HepG2 (cell line): ENCODE measurements around the gene IRF2. TPM values are rescaled to one million over a fixed set of nuclear protein-coding genes. Genes with fewer than 3 reads are reported as not detected.

Experiments
- ATAC-seq: fragments of 200-7000 bp; cut with Tn5 transposase; 3 replicates; pipeline ENCODE4 v1.9.1; 2020; ENCODE audit warnings: mild to moderate bottlenecking, moderate library complexity
- BruUV-seq: library from RNA; stranded (reverse); fragments of 400-500 nt; replicated peaks from 2 replicates; lab custom pipeline; 2021; lab: Mats Ljungman, UMichigan
- CTCF ChIA-PET: fragments of 300-600 bp; formaldehyde crosslinking; extraction: SDS; loops from one replicate; lab custom pipeline; 2021; ENCODE audit warnings: low total read pairs, inconsistent platforms, low intra/inter-chr PET ratio; lab: Yijun Ruan, JAX
- POLR2A ChIA-PET: fragments of 350-600 bp; sonication (Branson Sonifier 250); formaldehyde crosslinking; loops from one replicate; lab custom pipeline; 2020; ENCODE audit warnings: antibody characterized with exemption, inconsistent platforms; lab: Yijun Ruan, JAX
- DNase-seq: peaks from one replicate; pipeline ENCODE4 v3.0.0-alpha.2; 2015; ENCODE audit warnings: low spot score
- FAIRE-seq: peaks from 3 replicates; lab custom pipeline; 2011; peaks lifted over from hg19 to GRCh38; lab: Jason Lieb, UNC
- H2AFZ ChIP-seq: one replicate; pipeline ENCODE4 v1.6.1; 2011; ENCODE audit warnings: low read length, inconsistent platforms
- H3K27ac ChIP-seq: fragments of 300-600 bp; 3 replicates; pipeline ENCODE4 v1.8.0; 2011; ENCODE audit warnings: mixed run types, mild to moderate bottlenecking, mixed read lengths, low read length, inconsistent platforms; ENCODE audit not compliant: insufficient read depth; ENCODE audit errors: extremely low read length
- H3K27me3 ChIP-seq, 2 experiments: fragments of 200-600 bp in 1 of 2; 2 replicates in 1 of 2; 3 replicates in 1 of 2; pipeline versions ENCODE4 v1.6.0 to v1.8.0; 2011; ENCODE audit warnings: low read length in 2 of 2, mild to moderate bottlenecking in 2 of 2, moderate library complexity in 2 of 2, inconsistent platforms in 1 of 2; ENCODE audit not compliant: insufficient read depth in 2 of 2, control insufficient read depth in 1 of 2
- H3K36me3 ChIP-seq, 2 experiments: fragments of 200-600 bp in 1 of 2; replicated peaks in 1 of 2; 2 replicates in 1 of 2; 3 replicates in 1 of 2; pipeline versions ENCODE4 v1.5.1 to v1.8.0; 2011; ENCODE audit warnings: low read length in 2 of 2, inconsistent platforms in 1 of 2; ENCODE audit not compliant: insufficient read depth in 2 of 2, control insufficient read depth in 1 of 2
- H3K4me1 ChIP-seq: 2 replicates; pipeline ENCODE4 v1.5.1; 2012; ENCODE audit warnings: low read length, inconsistent platforms; ENCODE audit not compliant: insufficient read depth
- H3K4me2 ChIP-seq: 2 replicates; pipeline ENCODE4 v1.6.0; 2011; ENCODE audit warnings: low read depth, low read length, inconsistent platforms
- H3K4me3 ChIP-seq, 3 experiments: fragments of 200-600 bp in 1 of 3; sonication (generic), shearing (Covaris generic) in 1 of 3; replicated peaks in 1 of 3; 2 replicates each; pipeline ENCODE4 v1.5.1; 2011 to 2016; ENCODE audit warnings: low read length in 3 of 3, inconsistent platforms in 2 of 3, low read depth in 2 of 3, mild to moderate bottlenecking in 2 of 3, control low read depth in 1 of 3, mixed read lengths in 1 of 3; ENCODE audit not compliant: insufficient read depth in 1 of 3
- H3K79me2 ChIP-seq: one replicate; pipeline ENCODE4 v1.6.1; 2011; ENCODE audit warnings: low read length, inconsistent platforms; ENCODE audit not compliant: insufficient read depth
- H3K9ac ChIP-seq: 2 replicates; pipeline ENCODE4 v1.6.0; 2011; ENCODE audit warnings: mild to moderate bottlenecking, low read depth, low read length, inconsistent platforms; ENCODE audit not compliant: insufficient read depth
- H3K9me3 ChIP-seq: 2 replicates; pipeline ENCODE4 v1.5.1; 2012; ENCODE audit warnings: mild to moderate bottlenecking, low read length
- H4K20me1 ChIP-seq: 2 replicates; pipeline ENCODE4 v1.6.0; 2011; ENCODE audit warnings: inconsistent platforms, mild to moderate bottlenecking, low read length, moderate library complexity; ENCODE audit not compliant: insufficient read depth
- CEBPB ChIP-seq: IDR thresholded peaks from 2 replicates; pipeline ENCODE4 v1.6.1; 2011; ENCODE audit warnings: low read depth, low read length, improper control_type of control experiment, borderline replicate concordance
- GLMP ChIP-seq: sonication (generic); formaldehyde crosslinking; IDR thresholded peaks from 2 replicates; pipeline ENCODE4 v1.9.0; 2021; ENCODE audit warnings: missing genetic modification reagents, mild to moderate bottlenecking, borderline replicate concordance
- HNRNPLL ChIP-seq: fragments of 200-400 bp; formaldehyde crosslinking; IDR thresholded peaks from 2 replicates; pipeline ENCODE4 v1.6.1; 2017; ENCODE audit warnings: mild to moderate bottlenecking, low read depth, low read length; ENCODE audit not compliant: poor library complexity, severe bottlenecking
- IRX3 ChIP-seq: sonication (generic); formaldehyde crosslinking; IDR thresholded peaks from 2 replicates; pipeline ENCODE4 v1.8.1; 2023; ENCODE audit warnings: mild to moderate bottlenecking, low read depth, missing genetic modification reagents, borderline replicate concordance
- KDM2A ChIP-seq: sonication (generic); formaldehyde crosslinking; IDR thresholded peaks from 2 replicates; pipeline ENCODE4 v1.4.0; 2020; ENCODE audit warnings: low read depth, missing genetic modification reagents, borderline replicate concordance
- KDM5A ChIP-seq: fragments of 200-600 bp; sonication (generic); IDR thresholded peaks from 2 replicates; pipeline ENCODE4 v1.7.0; 2018; ENCODE audit warnings: antibody characterized with exemption, mild to moderate bottlenecking, low read length, borderline replicate concordance
- NFATC3 ChIP-seq: sonication (generic); formaldehyde crosslinking; IDR thresholded peaks from 2 replicates; pipeline ENCODE4 v1.5.1; 2020; ENCODE audit warnings: mild to moderate bottlenecking, missing genetic modification reagents
- NFE2L1 ChIP-seq: sonication (generic); formaldehyde crosslinking; IDR thresholded peaks from 2 replicates; pipeline ENCODE4 v1.4.0; 2020; ENCODE audit warnings: missing genetic modification reagents, mild to moderate bottlenecking, borderline replicate concordance
- ONECUT2 ChIP-seq: sonication (generic); formaldehyde crosslinking; IDR thresholded peaks from 2 replicates; pipeline ENCODE4 v1.4.0; 2020; ENCODE audit warnings: missing genetic modification reagents
- REL ChIP-seq: sonication (generic); formaldehyde crosslinking; conservative IDR thresholded peaks from 2 replicates; pipeline ENCODE4 v1.8.0; 2022; ENCODE audit warnings: mild to moderate bottlenecking, missing genetic modification reagents, moderate library complexity
- YEATS2 ChIP-seq: sonication (generic); formaldehyde crosslinking; IDR thresholded peaks from 2 replicates; pipeline ENCODE4 v1.4.0; 2020; ENCODE audit warnings: missing genetic modification reagents, borderline replicate concordance
- ZNF205 ChIP-seq: IDR thresholded peaks from 2 replicates; pipeline ENCODE4 v1.6.1; 2018; ENCODE audit warnings: missing biosample characterization, missing genetic modification reagents
- ZNF280B ChIP-seq: sonication (generic); formaldehyde crosslinking; IDR thresholded peaks from 2 replicates; pipeline ENCODE4 v1.5.0; 2020; ENCODE audit warnings: missing genetic modification reagents, mild to moderate bottlenecking, borderline replicate concordance
- ZNF616 ChIP-seq: sonication (generic); formaldehyde crosslinking; IDR thresholded peaks from 2 replicates; pipeline ENCODE4 v1.5.0; 2020; ENCODE audit warnings: low read depth, mild to moderate bottlenecking, missing genetic modification reagents
- WGBS: methylation state at CpG from one replicate; pipeline ENCODE4 v1.1.6; 2017; ENCODE audit warnings: low lambda C conversion rate; 5-methylcytosine and 5-hydroxymethylcytosine counted together
- in situ Hi-C: cut with HindIII; loops from 2 replicates; pipeline ENCODE4 v1.10.0; 2017; ENCODE audit warnings: low pct_unique_long_range_greater_than_20kb; ENCODE audit not compliant: extremely low pct_ligation_motif_present
- intact Hi-C: fragments of 100-400 bp; cut with micrococcal nuclease; formaldehyde crosslinking; loops from one replicate; pipeline ENCODE4 v1.10.0; 2022; ENCODE audit not compliant: unreplicated experiment
- polyA plus RNA-seq, 8 experiments: library from polyadenylated mRNA; depleted of rRNA in 3 of 8; stranded (reverse) in 7 of 8; unstranded in 1 of 8; fragments of >200 nt; fragmentation: Illumina TruSeq in 4 of 8; extraction: Trizol in 4 of 8; gene quantifications; 2 replicates each; pipeline versions ENCODE4 v1.2.1 to v1.2.3, GENCODE V29; 2011 to 2016; ENCODE audit warnings: low read depth in 4 of 8, missing spikeins in 1 of 8, mixed read lengths in 1 of 8; ENCODE audit not compliant: insufficient read depth in 1 of 8
- total RNA-seq, 5 experiments: library from RNA; depleted of rRNA; stranded (reverse); fragments of >200 nt; fragmentation: Illumina TruSeq; extraction: Trizol; gene quantifications; 2 replicates each; pipeline ENCODE4 v1.2.3, GENCODE V29; 2016; ENCODE audit warnings: low read depth in 1 of 5
- TF ChIP-seq, protein P1 (sequence below): sonication (generic); formaldehyde crosslinking; IDR thresholded peaks from 2 replicates; pipeline ENCODE4 v1.8.1; 2022; ENCODE audit warnings: mild to moderate bottlenecking, missing genetic modification reagents
- TF ChIP-seq, protein P2 (sequence below): sonication (generic); formaldehyde crosslinking; IDR thresholded peaks from 2 replicates; pipeline ENCODE4 v1.4.0; 2020; ENCODE audit warnings: missing genetic modification reagents, mild to moderate bottlenecking, borderline replicate concordance

IRF2 gene
- total and polyA plus RNA-seq, 2 of the 13 experiments (the other 11 are each of a cell fraction or from before 2014, with no cell fraction given) = 15.5 to 28.8 TPM

DNA sequence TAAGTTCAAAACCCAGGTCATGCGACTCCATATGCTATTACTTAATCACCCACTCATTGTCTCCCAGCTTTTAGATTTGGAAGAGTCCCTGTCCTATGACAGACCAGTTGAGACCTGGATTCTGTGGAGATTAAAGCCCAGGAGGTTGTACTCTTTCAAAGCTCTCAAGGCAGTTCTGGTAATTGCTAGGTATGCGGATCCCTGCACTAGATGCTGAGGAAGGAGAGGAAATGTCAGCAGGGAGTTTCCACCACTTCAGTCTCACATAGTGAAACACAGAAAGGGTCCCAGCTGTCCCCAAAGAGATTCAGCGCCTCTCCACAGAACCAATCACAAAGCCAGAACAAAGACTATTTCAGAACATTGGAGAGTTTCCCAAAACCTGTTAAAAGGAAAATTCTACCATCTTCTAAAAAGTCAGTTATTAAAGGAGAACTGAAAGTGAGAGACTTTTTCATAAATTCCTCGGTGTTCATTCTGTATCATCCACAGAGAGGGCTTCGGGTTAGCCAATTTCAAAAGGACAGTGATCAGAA is 53.4 kb downstream of the IRF2 start:
- Histone ChIP-seq H3K79me2 (peaks cover 9% of the 10 kb centered on the region), H3K9ac (no peak overlapping the region), H3K27ac (no peak overlapping the region), H3K4me2 (no peak overlapping the region), H3K4me1 (no peaks in the 10 kb centered on the region), H3K4me3 (no peak overlapping the region), H2AFZ (no peak overlapping the region), H4K20me1 (no peaks in the 10 kb centered on the region), H3K36me3 (peaks cover 20 to 69% of the 10 kb centered on the region in 2 experiments), H3K27me3 (no peaks in the 10 kb centered on the region), H3K9me3 (no peaks in the 10 kb centered on the region)
- no peak for DNase-seq
- no TSS peak for BruUV-seq
- ATAC-seq = no peak
- FAIRE-seq = no peak
- intact Hi-C loops = no loop called here
- TF ChIP-seq GLMP (CRISPR knock-in tag) = no peak
- TF ChIP-seq, protein P1, sequence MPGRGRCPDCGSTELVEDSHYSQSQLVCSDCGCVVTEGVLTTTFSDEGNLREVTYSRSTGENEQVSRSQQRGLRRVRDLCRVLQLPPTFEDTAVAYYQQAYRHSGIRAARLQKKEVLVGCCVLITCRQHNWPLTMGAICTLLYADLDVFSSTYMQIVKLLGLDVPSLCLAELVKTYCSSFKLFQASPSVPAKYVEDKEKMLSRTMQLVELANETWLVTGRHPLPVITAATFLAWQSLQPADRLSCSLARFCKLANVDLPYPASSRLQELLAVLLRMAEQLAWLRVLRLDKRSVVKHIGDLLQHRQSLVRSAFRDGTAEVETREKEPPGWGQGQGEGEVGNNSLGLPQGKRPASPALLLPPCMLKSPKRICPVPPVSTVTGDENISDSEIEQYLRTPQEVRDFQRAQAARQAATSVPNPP (CRISPR knock-in tag) = no peak
- no peak for TF ChIP-seq ONECUT2
- TF ChIP-seq YEATS2 (CRISPR knock-in tag) = no peak
- TF ChIP-seq NFE2L1 = no peak
- TF ChIP-seq ZNF616 (CRISPR knock-in tag) = no peak
- TF ChIP-seq ZNF205 = no peak
- TF ChIP-seq CEBPB = no peak
- TF ChIP-seq, protein P2, sequence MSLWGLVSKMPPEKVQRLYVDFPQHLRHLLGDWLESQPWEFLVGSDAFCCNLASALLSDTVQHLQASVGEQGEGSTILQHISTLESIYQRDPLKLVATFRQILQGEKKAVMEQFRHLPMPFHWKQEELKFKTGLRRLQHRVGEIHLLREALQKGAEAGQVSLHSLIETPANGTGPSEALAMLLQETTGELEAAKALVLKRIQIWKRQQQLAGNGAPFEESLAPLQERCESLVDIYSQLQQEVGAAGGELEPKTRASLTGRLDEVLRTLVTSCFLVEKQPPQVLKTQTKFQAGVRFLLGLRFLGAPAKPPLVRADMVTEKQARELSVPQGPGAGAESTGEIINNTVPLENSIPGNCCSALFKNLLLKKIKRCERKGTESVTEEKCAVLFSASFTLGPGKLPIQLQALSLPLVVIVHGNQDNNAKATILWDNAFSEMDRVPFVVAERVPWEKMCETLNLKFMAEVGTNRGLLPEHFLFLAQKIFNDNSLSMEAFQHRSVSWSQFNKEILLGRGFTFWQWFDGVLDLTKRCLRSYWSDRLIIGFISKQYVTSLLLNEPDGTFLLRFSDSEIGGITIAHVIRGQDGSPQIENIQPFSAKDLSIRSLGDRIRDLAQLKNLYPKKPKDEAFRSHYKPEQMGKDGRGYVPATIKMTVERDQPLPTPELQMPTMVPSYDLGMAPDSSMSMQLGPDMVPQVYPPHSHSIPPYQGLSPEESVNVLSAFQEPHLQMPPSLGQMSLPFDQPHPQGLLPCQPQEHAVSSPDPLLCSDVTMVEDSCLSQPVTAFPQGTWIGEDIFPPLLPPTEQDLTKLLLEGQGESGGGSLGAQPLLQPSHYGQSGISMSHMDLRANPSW (CRISPR knock-in tag) = no peak
- TF ChIP-seq KDM2A (CRISPR knock-in tag) = no peak
- no peak for TF ChIP-seq HNRNPLL
- TF ChIP-seq REL (CRISPR knock-in tag) = no peak
- no peak for TF ChIP-seq KDM5A
- TF ChIP-seq NFATC3 (CRISPR knock-in tag) = no peak
- TF ChIP-seq IRX3 (CRISPR knock-in tag) = no peak
- no peak for TF ChIP-seq ZNF280B (CRISPR knock-in tag)
- WGBS = 94% methylated on average over 5 of the region's 5 CpGs
- in situ Hi-C loops = no loop called here
- CTCF ChIA-PET = no interaction called here
- POLR2A ChIA-PET = no interaction called here
